Vagina (tissue), 2 donors: ENCODE results near the gene SUMO3.

Experiments
- POLR2A ChIP-seq, 2 donors: fragments of 450-650 bp; IDR thresholded peaks; one replicate each; pipeline ENCODE4 v1.6.1; 2017; ENCODE audit warnings: antibody characterized with exemption in 2 of 2, mild to moderate bottlenecking in 2 of 2, moderate library complexity in 2 of 2
- POLR2AphosphoS5 ChIP-seq, 2 donors: sonication (generic); formaldehyde crosslinking; IDR thresholded peaks; one replicate each; pipeline ENCODE4 v1.9.0; 2017; ENCODE audit warnings: antibody characterized with exemption in 2 of 2, mild to moderate bottlenecking in 2 of 2, low read depth in 1 of 2; ENCODE audit not compliant: insufficient read depth in 1 of 2

DNA sequence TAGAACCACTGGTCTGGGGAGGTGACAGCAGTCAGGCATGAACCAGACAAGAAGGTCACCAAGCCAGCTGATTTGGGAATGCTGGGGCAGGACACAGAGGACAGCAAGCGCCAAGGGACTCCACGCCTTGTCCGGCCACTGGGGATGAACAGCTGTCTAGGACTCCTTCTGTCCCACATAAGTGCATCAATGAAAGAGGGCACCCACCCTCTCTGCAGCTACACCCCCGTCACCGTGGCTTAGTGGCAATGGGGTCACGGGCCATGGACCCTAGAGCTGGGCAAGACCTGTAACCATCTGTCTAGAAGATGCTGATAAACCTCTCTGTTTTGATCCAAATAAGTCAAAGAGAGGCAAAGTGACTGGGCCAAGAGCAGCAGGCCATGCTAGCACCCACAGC, 33.1 kb downstream of the SUMO3 start:
- TF ChIP-seq POLR2A (IDR thresholded peaks at IDR 0.05) = no peak
- TF ChIP-seq POLR2AphosphoS5 (IDR thresholded peaks at IDR 0.05; ENCODE audit: insufficient read depth in 1 of 2, low read depth in 1 of 2) = no peak
